Vagina (tissue), 2 donors: ENCODE data around the gene PGBD5.

Source experiments
- POLR2A ChIP-seq, 2 donors: fragments of 450-650 bp; IDR thresholded peaks; one replicate each; pipeline ENCODE4 v1.6.1; 2017; ENCODE audit warnings: antibody characterized with exemption in 2 of 2, mild to moderate bottlenecking in 2 of 2, moderate library complexity in 2 of 2
- POLR2AphosphoS5 ChIP-seq, 2 donors: sonication (generic); formaldehyde crosslinking; IDR thresholded peaks; one replicate each; pipeline ENCODE4 v1.9.0; 2017; ENCODE audit warnings: antibody characterized with exemption in 2 of 2, mild to moderate bottlenecking in 2 of 2, low read depth in 1 of 2; ENCODE audit not compliant: insufficient read depth in 1 of 2
- TF ChIP-seq, protein P1 (sequence below), 3 experiments: fragments of 450-650 bp in 2 of 3; fragments of 200-600 bp in 1 of 3; sonication (generic) in 1 of 3; IDR thresholded peaks; one replicate each; pipeline ENCODE4 v1.5.1; 2017 to 2019; ENCODE audit warnings: antibody characterized with exemption in 3 of 3, mild to moderate bottlenecking in 2 of 3, moderate library complexity in 2 of 3

DNA sequence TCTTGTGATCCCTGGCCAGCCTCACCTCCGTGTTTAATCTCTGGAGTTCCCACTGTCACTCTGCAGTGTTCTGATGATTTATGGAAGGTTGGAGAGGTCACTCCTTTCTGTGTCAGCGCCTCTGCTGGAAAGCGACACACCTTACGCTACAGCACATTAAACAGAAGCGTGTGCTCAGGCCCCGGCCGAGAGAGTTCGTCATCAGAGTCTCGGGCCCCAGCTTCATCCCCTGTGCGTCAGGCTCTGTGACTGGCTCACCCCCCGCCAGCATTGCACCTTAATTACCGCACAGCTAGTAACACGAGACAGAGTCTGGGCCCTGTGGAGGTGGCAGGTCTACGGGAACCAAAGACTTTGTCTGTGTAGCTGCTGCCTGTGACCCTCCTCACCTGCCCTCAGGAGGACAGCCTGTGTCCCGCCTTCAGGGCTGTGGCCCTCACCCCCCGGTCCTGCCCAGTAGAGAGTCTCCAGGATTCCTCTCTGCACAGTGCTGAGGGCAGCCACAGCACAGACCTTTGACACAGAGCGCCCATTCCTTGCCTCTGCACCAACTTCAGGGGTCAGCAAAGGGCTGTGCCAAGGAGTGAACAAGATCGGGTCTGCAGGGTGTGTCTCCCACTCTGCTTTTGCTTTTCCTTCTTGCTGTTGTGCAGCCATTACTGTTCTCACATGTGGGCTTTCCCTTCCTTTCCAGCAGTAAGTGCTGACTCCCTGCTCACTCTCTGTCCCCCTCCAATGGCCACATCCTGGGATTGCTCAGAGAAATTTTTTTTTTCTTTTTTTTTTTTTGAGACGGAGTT is 157.6 kb downstream of the PGBD5 start:
- no peak for TF ChIP-seq POLR2A (IDR thresholded peaks at IDR 0.05)
- no peak for TF ChIP-seq POLR2AphosphoS5 (IDR thresholded peaks at IDR 0.05; ENCODE audit: insufficient read depth in 1 of 2, low read depth in 1 of 2)
- TF ChIP-seq, protein P1, sequence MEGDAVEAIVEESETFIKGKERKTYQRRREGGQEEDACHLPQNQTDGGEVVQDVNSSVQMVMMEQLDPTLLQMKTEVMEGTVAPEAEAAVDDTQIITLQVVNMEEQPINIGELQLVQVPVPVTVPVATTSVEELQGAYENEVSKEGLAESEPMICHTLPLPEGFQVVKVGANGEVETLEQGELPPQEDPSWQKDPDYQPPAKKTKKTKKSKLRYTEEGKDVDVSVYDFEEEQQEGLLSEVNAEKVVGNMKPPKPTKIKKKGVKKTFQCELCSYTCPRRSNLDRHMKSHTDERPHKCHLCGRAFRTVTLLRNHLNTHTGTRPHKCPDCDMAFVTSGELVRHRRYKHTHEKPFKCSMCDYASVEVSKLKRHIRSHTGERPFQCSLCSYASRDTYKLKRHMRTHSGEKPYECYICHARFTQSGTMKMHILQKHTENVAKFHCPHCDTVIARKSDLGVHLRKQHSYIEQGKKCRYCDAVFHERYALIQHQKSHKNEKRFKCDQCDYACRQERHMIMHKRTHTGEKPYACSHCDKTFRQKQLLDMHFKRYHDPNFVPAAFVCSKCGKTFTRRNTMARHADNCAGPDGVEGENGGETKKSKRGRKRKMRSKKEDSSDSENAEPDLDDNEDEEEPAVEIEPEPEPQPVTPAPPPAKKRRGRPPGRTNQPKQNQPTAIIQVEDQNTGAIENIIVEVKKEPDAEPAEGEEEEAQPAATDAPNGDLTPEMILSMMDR (IDR thresholded peaks at IDR 0.05): peak in 1 of 3 experiments; percentile 20
